Left hindlimb (tissue), 1 donor: Measurements from ENCODE around the gene SLAMF9.

Experiments
- DNase-seq: peaks from one replicate; pipeline ENCODE4 v3.0.0-alpha.2; 2018

SLAMF9 gene

DNA sequence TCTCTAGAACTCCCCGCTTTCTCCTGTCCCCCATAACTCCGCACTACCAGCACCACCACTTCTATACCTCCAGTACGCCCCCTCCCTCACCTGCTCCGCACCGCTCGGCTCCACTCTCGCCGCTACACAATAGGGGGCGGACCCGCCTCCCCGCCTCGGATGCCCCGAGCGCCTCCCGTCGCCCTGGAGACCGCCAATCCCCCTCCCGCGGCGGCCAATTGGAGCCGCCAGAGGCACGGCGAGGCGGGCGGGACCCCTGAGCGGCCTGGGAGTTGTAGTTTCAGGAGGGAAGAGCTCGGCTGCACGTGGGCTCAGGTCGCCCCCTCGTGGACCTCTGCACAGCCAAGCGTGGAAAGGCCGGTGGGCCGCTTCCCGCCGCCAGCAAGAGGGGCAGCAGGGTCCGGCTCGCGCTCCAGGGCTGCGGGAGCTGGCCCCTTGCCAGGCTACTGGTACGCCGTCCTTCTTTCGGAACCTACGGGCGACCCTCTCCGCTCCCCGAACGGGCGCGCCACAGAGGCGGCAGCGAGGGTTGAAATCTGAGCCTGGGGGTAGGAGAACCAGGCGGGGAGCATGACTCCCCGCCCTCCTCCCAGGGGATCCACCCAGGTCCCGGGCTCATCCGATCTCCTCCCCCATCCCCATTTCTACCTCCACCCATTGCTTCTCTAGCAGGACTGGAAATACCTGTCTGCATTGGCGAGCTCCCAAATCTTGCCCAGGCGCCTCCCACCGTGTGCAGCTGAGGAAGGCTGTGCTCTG, 8.4 kb downstream of the SLAMF9 start, which contains the start of gene IGSF9:
Gene IGSF9 (minus strand): TSS at position 131 of the 759 bp plus-strand sequence. CDS start 2,159 bp downstream, outside the sequence.
- peak; percentile 91 for DNase-seq

DNA sequence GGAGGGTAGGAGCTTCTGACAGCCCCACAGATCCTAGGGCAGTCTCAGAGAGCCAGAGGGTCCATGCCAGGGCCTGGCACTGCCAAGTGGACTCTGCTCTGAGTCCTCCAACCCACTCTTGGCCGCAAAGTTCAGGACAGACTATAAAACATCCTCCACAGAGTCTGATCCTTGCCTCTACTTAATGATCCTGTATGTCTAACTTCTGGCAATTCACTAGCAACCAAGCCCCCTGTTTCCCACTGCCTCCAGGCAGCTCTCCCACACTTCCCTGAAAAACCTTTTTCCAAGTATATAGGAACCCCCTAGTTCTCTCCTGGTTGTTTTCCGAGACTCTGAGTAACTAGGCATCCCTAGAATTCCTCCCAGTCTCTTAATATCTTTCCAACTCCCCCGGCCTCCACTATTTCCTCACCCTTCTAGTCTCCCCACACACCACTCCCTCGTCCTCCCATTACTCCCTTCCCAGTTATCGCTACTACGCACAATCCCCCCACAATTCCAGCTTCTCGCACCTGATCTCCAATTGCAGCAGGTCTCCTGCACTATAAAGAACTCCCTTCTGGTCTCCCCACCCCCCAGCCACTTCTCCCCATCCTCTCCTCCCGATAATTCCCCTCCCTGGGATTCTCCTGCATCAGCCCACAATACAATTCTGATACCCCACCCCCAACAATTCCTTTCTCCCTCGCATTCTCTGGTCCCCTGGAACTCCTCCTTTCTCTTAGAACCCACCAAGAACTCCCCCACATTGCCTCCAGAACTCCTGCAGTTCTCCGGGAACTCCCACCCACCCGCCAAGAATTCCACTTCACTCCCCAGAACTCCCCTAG, 9.2 kb downstream of the SLAMF9 start:
- no peak for DNase-seq

DNA sequence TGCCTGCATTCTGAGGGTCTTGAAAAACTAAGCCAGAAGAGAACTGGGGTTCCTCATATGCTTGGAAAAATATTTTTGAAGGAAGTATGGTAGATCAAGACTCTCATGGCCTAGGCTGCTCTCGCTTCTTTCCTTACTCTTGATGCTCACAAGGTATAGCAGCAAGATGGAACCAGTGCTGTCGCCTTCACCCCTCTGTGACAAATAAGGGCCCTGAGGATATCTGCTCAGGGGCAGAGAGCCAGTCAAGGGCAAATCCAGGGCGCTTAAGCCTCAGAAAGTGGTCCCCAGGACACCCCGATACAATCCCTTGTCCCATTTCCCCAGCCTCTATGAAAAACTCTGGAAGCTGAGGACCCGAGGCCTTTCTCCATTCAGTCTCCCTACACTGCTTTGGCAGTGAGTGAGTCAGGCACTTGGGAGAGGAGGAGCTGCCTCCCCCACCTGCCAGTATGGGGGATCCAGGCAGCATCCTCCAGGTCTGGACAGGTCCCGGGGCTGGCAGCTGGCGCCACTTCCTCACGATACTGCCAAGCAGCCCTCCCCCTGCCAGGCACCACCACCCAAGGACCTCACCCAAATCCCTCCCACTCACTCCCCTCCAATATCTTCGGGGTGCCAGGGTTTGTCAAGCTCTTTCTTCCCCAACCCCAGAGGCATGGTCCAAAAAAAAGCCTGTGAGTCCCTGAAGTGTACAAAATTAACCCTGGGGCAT, 10.0 kb downstream of the SLAMF9 start:
- DNase-seq = no peak

DNA sequence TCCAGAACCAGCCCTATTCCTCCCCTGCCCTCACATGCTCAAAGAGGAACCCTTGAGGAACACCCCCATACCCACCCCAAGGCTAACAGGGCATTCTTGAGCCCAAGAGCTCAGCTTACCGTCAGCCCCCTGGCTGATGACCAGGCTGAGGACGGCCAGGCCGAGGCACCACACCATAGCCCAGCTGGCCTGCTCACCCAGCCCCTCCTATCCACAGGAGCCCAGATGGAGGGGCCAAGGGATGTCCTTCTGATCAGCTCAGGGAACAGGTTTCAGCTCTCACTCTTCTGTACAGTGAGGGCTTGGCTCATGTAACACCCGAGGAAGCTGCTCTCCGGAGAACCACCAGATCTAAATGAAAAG, 10.8 kb downstream of the SLAMF9 start:
- no peak for DNase-seq

DNA sequence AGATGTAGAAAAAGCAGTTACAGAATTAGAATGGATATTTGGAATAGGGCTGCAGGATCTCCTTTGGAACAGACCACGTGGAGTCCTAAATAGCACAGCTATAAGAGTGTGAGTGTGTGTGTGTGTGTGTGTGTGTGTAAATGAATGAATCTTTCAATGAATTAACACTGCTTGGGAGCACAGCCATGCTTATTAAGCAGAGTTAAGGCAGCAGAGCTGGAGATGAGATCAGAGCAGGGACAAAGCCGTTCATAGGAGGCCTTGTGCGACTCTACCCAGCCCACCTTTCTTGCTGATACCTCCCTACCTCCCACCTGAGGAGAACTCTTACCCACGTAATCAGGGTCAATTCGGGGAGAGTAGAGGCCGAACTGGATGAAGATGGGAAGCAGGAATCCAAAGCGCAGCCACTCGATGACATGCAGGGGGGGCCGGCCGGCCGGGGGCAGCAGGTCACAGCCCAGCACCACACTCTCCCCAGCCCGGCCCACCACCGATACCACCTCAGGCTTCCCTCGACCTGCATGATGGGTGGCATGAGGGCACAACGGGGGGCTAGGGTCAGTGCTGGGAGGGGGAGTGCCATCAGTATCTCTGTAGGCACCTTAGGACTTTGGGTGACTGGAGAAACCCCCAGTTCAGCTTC, 11.3 kb downstream of the SLAMF9 start:
- no peak for DNase-seq

DNA sequence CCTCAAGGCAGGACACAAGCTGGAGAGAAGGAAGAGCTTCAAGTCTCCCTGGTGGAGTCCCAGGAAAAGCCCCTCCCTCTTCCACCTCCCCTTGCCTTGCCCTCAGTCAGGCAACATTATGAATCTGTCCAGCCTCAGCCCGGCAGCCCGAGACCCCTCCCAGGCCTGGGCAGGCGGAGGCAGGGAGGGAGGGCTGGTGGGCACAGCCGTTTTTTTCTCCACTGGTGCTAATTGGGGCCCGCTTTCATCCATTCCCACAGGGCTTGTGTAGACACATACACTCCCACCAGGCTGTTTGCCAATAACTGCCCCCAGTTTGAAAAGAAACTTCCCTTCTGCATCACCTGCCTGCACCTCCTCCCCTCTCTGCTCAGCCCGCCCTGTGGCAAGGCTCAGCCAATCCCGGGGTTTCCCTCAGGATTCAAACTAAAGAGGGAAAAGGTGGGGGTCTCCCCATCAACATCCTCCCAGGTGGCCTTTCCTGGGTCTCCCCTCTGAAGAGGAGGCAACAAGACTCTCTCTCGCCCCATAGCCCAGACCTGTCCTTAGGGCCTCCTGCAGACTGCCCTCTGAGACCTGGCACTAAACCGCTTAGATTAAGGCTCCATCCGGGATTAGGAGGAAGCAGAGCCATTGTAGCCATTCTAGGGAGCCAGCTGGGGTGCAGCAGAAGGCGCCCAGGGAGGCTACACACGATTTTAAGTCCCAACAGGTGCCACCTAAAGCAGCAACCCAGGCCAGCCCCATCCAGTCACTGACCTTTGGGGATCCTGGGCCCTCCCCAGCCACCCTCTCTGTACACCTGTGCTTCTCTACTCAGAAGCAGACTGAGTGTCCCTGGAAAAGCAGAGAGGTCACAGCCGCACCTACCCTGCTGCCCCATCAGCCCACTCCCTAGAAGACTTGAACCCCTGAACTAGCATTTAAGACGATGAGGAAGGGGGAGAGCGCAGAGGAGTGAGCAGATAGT, 12.2 kb downstream of the SLAMF9 start:
- DNase-seq = no peak

DNA sequence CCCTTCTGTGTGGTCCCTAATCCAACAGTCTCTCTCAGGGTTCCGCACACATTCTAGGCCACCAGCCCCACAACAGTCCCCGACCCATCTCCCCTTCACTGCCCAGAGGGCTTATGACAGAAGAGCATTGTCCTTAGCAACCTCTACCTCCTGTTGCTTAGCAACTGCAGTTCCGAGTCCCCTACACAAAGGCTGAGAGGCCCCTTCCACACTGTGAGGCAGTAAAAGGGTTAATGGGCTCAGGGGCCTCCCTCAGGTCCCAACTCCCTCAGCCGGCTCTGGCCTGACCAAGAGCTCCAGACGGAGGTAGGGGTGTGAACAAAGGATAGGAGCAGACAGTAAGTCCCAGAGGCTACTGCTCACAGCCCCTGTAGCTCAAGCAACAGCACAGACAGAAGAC, 12.9 kb downstream of the SLAMF9 start:
- no peak for DNase-seq

DNA sequence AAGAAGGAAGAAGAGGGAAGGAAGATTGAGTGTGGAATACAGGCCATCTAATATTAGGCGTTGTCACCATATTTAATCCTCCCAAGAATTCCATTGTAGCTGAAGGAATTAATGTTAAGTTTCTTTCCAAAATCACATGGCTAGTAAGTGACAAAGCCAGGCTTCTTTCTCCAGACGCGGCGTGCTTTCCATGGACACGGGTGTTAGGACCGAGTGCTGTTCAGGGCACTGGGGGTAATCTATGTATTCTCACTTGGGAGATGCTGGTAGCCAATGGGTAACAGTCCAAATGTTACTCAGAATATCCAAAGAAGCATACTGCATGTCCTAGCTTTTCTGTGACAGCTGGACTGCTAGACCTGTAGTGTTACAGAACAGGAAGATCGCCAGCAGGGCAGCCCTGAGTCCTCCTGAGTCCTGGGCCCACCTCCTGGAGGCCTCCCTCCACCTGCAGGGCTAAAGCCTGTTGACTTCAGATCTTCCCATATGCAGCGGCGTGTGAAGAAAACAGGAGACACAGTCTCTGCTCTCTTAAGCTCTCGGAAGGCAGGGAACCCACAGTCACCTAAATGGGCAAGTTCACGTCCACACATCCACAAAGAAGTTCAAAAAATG, 13.9 kb downstream of the SLAMF9 start:
- DNase-seq = no peak

DNA sequence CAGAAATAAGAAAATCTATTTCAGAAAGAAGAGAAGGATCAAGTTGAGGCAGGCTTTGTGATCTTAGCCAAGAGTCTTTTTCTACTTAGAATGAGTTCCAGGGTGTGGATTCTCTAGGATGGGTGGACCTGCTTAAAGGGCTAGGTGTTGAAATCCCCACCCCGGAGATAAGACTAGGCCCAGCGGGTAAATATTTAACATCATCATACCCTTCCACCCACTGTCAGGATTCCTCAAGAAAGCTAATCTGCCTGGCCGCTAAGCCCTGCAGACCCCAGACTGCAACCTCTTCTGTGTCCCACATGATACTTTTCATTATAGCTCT, 14.4 kb downstream of the SLAMF9 start:
- DNase-seq = no peak

DNA sequence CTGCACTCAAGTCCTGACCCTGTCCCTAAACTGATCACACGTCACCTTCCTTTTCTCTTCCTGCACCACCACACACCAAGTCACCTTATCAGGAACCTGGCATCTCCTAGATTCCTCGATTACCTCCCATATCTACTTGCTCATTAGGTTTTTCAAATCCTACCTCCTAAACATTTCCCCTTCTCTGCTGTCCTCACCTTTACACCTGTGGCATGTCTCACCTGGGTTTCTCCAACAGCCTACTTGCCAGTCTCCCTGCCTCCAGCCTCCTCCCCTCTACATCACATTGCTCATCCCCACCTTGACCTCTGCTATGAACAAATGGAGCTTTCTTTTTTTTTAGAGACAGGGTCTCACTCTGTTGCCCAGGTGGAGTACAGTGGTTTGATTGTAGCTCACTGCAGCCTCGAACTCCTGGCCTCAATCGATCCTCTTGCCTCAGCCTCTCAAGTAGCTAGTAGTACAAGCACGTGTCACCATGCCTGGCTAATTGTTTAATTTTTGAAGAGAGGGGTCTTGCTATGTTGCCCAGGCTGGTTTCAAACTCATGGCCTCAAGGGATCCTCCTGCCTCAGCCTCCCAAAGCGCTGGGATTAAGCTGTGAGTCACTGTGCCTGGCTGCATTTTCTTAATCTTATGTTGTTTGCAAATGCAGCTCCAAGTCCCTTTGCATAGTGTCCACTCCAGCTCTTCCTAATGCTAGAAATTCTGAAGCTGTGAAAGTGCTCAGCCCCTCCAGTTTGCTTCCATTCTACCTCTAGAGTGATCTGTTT, 14.9 kb downstream of the SLAMF9 start:
- no peak for DNase-seq

DNA sequence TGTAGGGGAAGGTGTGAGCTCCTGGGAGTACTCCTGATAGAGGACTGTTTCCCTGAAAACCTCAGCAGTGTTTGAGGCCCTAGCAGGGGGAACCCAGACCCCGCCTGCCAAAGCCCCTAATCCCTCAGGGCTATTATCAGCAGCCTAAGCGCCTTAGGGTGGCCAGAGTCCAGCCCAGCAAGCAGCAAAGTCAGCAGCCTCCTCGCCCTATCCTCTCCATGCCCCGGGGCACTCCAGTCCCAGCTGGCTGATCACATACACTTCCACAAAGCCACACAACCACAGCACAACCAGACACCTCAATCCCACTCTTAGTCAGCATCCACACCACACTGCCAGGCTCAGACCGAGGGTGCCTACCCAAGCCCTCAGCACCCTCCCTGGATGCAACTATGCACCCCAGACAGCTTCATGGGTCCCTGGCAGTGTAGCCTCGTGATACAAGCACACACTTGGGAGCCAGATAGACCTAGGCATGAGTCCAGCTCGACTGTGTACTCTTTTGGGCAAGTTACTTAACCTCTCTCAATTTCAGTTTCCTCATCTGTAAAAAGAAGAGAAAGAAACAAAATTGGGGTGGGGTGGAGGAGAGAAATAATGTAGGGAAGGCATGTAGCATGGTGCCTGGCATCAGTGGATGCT, 15.7 kb downstream of the SLAMF9 start:
- no peak for DNase-seq

DNA sequence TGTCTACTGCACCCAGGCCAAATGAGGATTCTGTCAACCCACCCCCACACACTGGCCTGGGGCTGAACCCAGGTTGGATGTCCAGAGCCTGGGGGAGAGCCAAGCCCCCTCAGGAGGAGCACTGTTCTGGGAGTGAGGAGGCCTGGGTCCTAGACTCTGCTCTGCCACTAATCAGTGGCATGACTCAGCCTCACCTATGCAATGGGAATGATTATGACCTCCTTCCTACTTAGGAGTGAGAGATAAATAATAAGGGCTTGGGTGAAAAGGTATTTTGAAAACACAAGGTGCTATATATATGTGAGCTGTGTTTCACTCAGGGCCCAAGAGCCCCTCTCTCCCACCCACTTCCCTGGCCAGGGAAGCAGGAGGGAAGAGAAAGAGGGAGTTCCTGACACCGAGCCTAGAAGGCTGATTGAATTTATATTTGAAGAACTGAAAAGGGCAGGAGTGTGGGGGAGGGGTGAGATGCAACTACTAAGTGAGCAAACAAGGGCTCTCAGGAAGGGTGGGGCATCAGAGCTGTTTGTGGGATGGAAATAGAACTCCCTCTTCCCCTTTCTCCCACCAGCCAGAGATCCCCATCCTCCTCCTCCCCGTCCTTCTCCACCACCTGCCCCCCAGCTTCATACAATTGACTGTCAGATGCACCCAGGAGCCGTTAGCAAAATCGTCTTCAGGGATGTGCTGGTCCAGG, 16.8 kb downstream of the SLAMF9 start:
- DNase-seq = no peak

DNA sequence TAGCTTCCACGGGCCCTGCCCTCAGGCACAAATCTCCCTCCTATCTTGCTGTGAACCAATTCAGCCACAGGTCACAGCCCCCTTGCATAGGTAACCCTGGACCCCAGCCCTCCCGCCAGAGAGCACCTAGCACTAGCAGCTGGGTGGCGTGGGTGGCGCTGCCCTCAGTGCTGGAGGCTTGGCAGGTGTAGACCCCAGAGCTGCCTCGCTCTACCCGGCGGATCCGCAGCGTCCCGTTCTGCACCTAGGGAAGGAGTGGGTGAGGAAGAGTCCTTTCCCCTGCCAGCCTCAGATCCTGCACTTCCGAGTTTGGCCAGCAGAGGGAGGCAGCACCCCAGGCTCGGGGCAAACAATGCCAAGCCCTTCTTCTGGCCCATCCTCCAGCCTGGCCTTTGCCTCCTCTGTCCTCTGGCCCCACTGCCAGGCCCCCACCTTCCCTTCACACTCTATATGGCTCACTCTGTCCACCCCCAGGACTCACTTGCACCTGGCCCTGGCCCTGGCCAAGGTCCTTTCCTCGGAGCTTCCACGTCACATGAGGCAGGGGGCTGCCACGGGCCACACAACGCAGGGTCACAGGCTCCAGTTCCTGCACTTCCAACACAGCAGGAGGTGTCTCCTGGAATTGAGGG, 17.6 kb downstream of the SLAMF9 start:
- DNase-seq = peak; percentile 67

DNA sequence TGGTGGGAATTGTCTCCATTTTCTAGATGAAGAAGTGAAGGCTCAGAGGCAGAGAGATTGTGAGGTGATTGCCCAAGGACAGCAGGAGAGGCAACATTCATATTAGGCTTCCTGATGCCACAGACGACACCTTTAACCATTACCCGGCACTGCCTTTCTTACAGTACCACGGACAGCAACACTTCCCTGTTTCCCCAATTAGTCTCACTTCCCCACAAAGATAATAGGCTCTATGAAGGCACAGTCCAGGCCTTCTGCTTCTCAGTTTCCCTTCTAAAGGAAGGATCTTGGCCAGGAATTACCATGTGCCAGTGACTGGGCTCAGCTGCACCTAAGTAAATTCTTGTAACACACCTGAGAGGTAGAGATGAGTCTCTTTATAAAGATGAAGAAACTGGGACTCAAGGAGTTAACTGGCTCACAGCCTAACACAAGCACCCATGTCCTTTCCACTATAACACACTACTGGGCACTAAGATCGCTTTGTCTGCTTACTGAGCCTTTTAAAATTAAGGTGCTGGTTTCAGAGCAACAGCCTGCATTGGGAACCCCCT, 18.2 kb downstream of the SLAMF9 start:
- DNase-seq = no peak

DNA sequence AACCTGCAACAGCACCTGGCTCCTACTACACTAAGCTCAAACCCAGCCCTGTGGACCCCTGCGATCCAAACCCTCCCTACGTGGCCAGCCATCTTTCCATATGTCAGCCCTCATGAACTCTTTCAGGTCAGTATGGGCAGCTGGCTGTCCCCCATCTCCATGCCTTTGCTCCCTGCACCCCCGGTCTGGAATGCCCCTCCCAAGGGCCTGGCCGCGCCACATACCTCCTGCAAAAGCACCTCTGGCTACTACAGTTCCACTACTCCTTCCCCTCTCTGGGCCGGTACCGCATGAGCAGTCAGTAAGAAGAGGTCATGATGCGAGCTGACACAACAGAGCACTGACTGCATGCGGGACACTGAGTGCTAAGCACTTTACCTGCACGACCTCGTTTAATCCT, 18.7 kb downstream of the SLAMF9 start:
- no peak for DNase-seq

DNA sequence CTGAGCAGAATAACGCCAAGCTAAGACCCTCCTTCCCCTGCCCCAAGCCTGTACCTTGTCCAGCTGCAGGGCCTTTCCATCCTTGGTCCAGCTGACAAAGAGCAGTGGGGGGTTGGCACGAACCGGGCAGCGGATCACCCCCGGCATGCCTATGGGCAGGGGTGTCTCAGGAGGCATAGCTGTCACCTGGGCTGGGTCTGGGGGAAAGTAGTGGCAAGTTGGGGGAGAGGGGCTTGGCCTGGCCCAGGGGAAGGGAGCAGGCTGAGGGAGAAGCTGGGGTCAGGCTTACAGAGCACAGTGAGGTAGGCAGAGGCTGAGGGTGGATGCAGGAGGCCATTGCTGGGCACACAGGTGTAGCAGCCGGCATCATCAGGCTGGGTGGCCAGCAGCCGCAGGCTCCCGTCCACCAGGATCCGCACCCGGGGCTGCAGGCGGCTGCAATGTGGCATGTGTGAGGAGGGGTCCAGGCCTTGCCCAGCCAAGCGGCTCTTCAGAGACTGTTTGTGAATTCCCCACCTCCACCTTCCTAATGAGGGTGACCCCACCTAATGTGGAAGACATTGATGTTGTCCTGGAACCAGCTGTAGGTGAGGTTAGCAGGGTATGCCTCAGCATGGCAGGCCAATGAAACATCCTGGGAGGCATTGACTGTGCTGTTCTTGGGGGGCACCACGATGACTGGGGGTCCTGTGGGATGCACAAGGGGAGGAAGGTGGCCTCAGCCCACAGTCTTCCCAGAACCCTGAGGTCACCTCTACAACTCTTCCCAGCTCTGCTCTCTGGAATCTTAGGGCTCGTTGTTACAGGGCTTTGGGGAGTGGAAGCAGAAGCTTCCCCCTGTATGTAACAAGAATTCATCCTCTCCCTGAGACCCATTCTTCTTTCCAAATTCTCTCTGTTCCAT, 19.6 kb downstream of the SLAMF9 start:
- no peak for DNase-seq

DNA sequence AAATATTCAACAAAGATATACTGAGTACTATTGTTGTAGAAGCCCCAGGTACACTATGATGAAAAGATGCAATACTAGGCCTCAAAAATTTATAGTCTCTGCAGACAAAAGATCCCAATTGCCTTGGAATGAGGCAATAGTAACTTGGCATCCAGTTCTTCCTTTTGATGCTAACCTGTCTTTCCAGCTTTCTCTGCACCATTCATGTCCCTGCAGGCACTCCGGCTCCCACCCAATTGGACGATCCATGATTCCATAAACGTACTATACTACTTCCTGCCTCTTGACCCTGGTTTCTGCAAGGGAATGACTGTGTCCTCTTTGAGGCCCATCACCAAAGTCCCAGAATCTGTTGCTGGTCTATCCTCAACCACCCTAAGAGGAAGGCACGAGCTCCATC, 20.7 kb downstream of the SLAMF9 start:
- DNase-seq = no peak
